ENCODE results near the gene DDX20. TPM values are rescaled to one million over a fixed set of nuclear protein-coding genes. Genes with fewer than 3 reads are reported as not detected.

DDX20 gene
- total and polyA plus RNA-seq, 2 of the 8 experiments (the other 6 are each of a cell fraction or from before 2014, with no cell fraction given), result 7.5 to 24.7 TPM

DNA sequence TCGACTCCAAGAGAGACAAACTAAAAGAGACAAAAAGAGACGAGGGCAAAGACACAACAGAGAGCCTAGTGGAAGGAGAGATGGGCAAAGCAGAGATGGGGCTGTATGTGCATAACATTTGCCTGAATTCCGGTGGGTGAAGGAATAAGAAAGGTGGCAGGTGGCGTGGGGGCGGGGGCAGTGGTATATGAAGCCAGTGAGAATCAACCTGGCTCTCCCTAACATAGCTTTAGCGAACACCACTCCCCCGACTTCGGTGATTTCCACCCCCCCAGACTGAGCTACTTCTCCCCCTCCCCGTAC, 17.6 kb upstream of the DDX20 start:
- Histone ChIP-seq H4K8ac (ENCODE audit: extremely low read depth, insufficient read depth, low read length) (peak overlapping the region; percentile 26; the same call in 1 of the 2 replicates), H3K27ac (ENCODE audit: low read depth, low read length) (no peak overlapping the region), H4K20me1 (replicated peaks in 1 of 2; ENCODE audit: control insufficient read depth in 1 of 2, insufficient read depth in 2 of 2, low read length in 2 of 2) (peaks cover 0 to 10% of the 10 kb centered on the region in 2 experiments), H2BK20ac (ENCODE audit: low read length) (no peak overlapping the region), H2BK15ac (ENCODE audit: low read length) (no peak overlapping the region), H3K4me2 (ENCODE audit: insufficient read depth in 1 of 2, low read depth in 2 of 2, low read length in 2 of 2) (peak overlapping the region; percentile 89 to 97), H2AFZ (ENCODE audit: low read length) (no peak overlapping the region), H3K27me3 (replicated peaks in 1 of 4; ENCODE audit: control insufficient read depth in 3 of 4, extremely low read depth in 1 of 4, insufficient read depth in 3 of 4, low read length in 3 of 4) (peaks cover 0 to 6% (median 4%) of the 10 kb centered on the region in 4 experiments; a peak in 3 of 7 replicates), H3K9ac (replicated peaks in 1 of 4; ENCODE audit: extremely low read depth in 1 of 4, low read depth in 3 of 4, low read length in 3 of 4) (peak overlapping the region in 1 of 4 experiments; percentile 5; a peak in 3 of 7 replicates), H4K91ac (replicated peaks; ENCODE audit: insufficient read length, low read length) (no peak overlapping the region), H3K56ac (replicated peaks; ENCODE audit: insufficient read length, low read depth, low read length) (no peak overlapping the region), H2BK5ac (ENCODE audit: low read depth, low read length) (peak overlapping the region; percentile 40; the same call in 1 of the 2 replicates), H3K23me2 (ENCODE audit: low read depth, low read length) (peaks cover 16% of the 10 kb centered on the region; the same call in 1 of the 2 replicates), H3K4ac (replicated peaks; ENCODE audit: insufficient read length, low read depth, low read length) (no peak overlapping the region), H3K79me1 (ENCODE audit: low read depth, low read length) (peaks cover 5% of the 10 kb centered on the region; the same call in 1 of the 2 replicates), H3K9me3 (ENCODE audit: insufficient read depth in 2 of 2, low read depth in 1 of 2, low read length in 1 of 2) (no peaks in the 10 kb centered on the region), H2BK12ac (ENCODE audit: low read depth, low read length) (no peak overlapping the region), H3K36me3 (ENCODE audit: control insufficient read depth in 2 of 4, insufficient read depth in 4 of 4, low read length in 3 of 4) (no peaks in the 10 kb centered on the region; a peak in 2 of 8 replicates), H2AK5ac (ENCODE audit: low read depth, low read length) (no peak overlapping the region), H3K14ac (ENCODE audit: insufficient read length) (no peak overlapping the region), H3K23ac (ENCODE audit: insufficient read length) (no peak overlapping the region), H3K4me1 (replicated peaks in 1 of 4; ENCODE audit: control insufficient read depth in 3 of 4, insufficient read depth in 4 of 4, low read length in 3 of 4) (peaks cover 19 to 27% (median 23%) of the 10 kb centered on the region in 4 experiments), H2BK120ac (replicated peaks; ENCODE audit: low read depth, low read length) (no peak overlapping the region), H3K18ac (ENCODE audit: extremely low read depth, low read length) (peak overlapping the region; percentile 24; the same call in 1 of the 2 replicates), H4K5ac (ENCODE audit: insufficient read length, low read depth, low read length) (no peak overlapping the region), H3K4me3 (ENCODE audit: extremely low read depth in 1 of 4, insufficient read depth in 2 of 4, low read depth in 3 of 4, low read length in 4 of 4) (peak overlapping the region; percentile 62 to 74 (median 71)), H3K79me2 (ENCODE audit: control insufficient read depth in 1 of 2, insufficient read depth in 2 of 2, low read length in 2 of 2) (peaks cover 0 to 38% of the 10 kb centered on the region in 2 experiments; a peak in 3 of 4 replicates)
- CTCF ChIA-PET (ENCODE audit: partially characterized antibody), result interaction anchor here (0.7 to 42.0 kb wide), 4 partner anchors 6 to 38 kb away, joined by 3 to 1070 read pairs (median 540); partner anchors contain the start of genes DDX20 and INKA2
- no peak for DNase-seq (ENCODE audit: low read depth in 1 of 2, low spot score in 2 of 2)
- WGBS, 2 experiments (ENCODE audit: extremely low coverage in 1 of 2, insufficient coverage in 1 of 2, insufficient read length in 1 of 2, insufficient replicate concordance in 2 of 2, low coverage in 1 of 2, low lambda C conversion rate in 2 of 2, missing lambda C conversion rate in 1 of 2), result 5% methylated on average over 8 of the region's 9 CpGs; no CpG with 5 or more reads in 1 of the 2 experiments
- no peak for FAIRE-seq
- POLR2A ChIA-PET (ENCODE audit: partially characterized antibody), result interaction anchor here (1.3 to 19.0 kb wide), 6 partner anchors 12 to 119 kb away, joined by 3 to 343 read pairs (median 21); partner anchors contain the start of genes DDX20 and RAP1A
- TF ChIP-seq SIN3A (conservative IDR thresholded peaks at IDR 0.05 in 1 of 2, IDR thresholded peaks at IDR 0.05 in 1 of 2; ENCODE audit: low read depth in 1 of 2, low read length in 2 of 2), result 0 out of 4 replicates have a peak, but pooled peaks of 1 of the 2 experiments have one; percentile 58
- TF ChIP-seq SAP30 (IDR thresholded peaks at IDR 0.05; ENCODE audit: insufficient read depth, insufficient replicate concordance, low read length), result peak; percentile 44
- peak; percentile 33; the same call in 1 of the 2 replicates for TF ChIP-seq TCF12 (IDR thresholded peaks at IDR 0.05; ENCODE audit: low read depth, low read length)
- TF ChIP-seq SP1 (IDR thresholded peaks at IDR 0.05; ENCODE audit: low read depth, low read length), result 0 out of 2 replicates have a peak, but pooled peaks have one; percentile 13
- no peak for TF ChIP-seq CHD1 (IDR thresholded peaks at IDR 0.05; ENCODE audit: low read depth, low read length)
- no peak for TF ChIP-seq RBBP5 (IDR thresholded peaks at IDR 0.05; ENCODE audit: borderline replicate concordance, low read depth, low read length)
